Measurements from ENCODE around the gene DCUN1D3. TPM values are rescaled to one million over a fixed set of nuclear protein-coding genes. Genes with fewer than 3 reads are reported as not detected.

The DCUN1D3 gene
- total RNA-seq, 4 donors from 2014 or later = 14.7 to 38.0 (median 21.5) TPM

DNA sequence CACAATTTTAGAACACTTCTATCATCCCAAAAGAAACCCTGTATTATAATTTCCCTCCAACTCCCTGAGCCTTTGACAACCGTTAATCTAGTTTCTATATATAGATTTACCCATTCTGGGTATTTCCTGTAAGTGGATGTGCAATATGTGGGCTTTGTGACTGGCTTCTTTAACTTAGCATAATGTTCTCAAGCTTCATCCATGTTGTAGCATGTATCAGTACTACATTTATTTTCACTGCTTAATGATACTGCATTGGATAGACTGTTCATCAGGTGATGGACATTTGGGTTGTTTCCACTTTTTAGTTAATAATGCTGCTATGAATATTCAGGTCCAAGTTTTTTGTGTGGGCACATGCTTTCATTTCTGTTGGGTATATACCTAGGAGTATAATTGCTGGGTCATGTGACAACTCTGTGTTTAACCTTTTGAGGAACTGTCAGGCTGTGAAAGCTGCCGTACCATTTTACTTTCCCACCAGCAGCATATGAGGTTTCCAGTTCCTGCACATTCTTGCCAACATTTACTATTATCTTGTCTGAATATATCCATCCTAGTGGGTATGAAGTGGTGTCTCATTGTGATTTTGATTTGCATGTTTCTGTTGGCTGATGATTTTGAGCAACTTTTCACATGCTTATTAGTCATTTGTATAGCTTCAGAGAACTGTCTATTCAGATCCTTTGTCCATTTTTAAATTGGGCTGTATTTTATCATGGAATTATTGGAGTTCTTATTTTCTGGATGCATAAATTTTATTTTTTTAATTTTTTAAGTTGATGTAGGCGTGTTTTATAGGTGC, 77.4 kb downstream of the DCUN1D3 start:
- no peak overlapping the region for H3K4me3 ChIP-seq
- H3K27me3 ChIP-seq = no peaks in the 10 kb centered on the region
- no peaks in the 10 kb centered on the region for H3K9me3 ChIP-seq
- intact Hi-C loops (cut with DNase I; ENCODE audit: low total_unique reads) = no loop called here
- no peaks in the 10 kb centered on the region for H3K36me3 ChIP-seq
- no peak overlapping the region for H3K27ac ChIP-seq
- DNase-seq = no peak
- H3K4me1 ChIP-seq = no peaks in the 10 kb centered on the region
- no peak for TF ChIP-seq POLR2A (IDR thresholded peaks at IDR 0.05)
- TF ChIP-seq, protein P1, sequence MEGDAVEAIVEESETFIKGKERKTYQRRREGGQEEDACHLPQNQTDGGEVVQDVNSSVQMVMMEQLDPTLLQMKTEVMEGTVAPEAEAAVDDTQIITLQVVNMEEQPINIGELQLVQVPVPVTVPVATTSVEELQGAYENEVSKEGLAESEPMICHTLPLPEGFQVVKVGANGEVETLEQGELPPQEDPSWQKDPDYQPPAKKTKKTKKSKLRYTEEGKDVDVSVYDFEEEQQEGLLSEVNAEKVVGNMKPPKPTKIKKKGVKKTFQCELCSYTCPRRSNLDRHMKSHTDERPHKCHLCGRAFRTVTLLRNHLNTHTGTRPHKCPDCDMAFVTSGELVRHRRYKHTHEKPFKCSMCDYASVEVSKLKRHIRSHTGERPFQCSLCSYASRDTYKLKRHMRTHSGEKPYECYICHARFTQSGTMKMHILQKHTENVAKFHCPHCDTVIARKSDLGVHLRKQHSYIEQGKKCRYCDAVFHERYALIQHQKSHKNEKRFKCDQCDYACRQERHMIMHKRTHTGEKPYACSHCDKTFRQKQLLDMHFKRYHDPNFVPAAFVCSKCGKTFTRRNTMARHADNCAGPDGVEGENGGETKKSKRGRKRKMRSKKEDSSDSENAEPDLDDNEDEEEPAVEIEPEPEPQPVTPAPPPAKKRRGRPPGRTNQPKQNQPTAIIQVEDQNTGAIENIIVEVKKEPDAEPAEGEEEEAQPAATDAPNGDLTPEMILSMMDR (IDR thresholded peaks at IDR 0.05) = no peak

DNA sequence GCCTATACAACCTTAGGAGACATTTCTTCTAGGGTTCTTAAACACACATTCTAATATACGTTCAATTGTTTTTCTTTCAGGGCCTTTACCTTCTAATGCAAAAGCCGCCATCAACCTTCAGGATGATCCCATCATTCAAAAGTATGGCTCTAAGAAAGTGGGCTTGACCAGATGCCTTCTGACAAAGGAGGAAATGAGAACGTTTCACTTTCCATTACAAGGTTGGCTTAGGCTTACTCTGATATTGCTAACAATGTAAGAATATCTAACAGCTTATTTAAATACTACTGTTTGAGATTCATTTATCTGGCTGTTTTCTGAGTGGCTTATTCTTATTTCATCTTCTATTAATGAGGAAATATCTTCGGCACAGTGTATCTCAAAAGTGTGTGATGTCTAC, 78.5 kb downstream of the DCUN1D3 start:
- intact Hi-C loops (cut with DNase I; ENCODE audit: low total_unique reads) = no loop called here
- no peak for DNase-seq
- Histone ChIP-seq H3K36me3 (no peaks in the 10 kb centered on the region), H3K9me3 (no peaks in the 10 kb centered on the region), H3K27me3 (no peaks in the 10 kb centered on the region), H3K4me1 (no peaks in the 10 kb centered on the region), H3K27ac (no peak overlapping the region), H3K4me3 (no peak overlapping the region)
- no peak for TF ChIP-seq POLR2A (IDR thresholded peaks at IDR 0.05)
- TF ChIP-seq, protein P1 (IDR thresholded peaks at IDR 0.05) = no peak

DNA sequence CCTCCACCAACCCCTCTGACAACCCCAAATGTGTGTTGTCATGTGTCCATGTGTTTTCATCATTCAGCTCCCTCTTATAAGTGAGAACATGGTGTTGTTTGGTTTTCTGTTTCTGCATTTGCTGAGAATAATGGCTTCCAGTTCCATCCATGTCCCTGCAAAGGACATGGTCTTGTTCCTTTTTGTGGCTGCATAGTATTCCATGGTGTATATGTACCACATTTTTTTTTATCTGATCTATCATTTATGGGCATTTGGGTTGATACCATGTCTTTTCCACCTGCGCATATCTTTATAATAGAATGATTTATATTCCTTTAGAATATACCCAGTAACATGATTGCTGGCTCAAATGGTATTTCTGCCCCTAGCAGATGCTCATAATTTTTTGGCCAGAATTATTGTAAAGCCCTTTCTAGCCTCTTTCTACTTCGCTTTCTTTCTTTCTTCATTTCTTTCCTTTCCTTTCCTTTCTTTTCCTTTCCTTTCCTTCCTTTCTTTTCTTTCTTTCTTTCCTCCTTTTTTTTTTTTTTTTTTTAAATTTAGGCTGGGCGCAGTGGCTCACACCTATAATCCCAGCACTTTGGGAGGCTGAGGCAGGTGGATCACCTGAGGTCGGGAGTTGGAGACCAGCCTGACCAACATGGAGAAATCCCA, 81.1 kb downstream of the DCUN1D3 start:
- H3K4me1 ChIP-seq = no peaks in the 10 kb centered on the region
- TF ChIP-seq POLR2A (IDR thresholded peaks at IDR 0.05) = no peak
- TF ChIP-seq, protein P1 (IDR thresholded peaks at IDR 0.05) = no peak
- H3K36me3 ChIP-seq = no peaks in the 10 kb centered on the region
- H3K27ac ChIP-seq = no peak overlapping the region
- no peak for DNase-seq
- no peak overlapping the region for H3K4me3 ChIP-seq
- H3K27me3 ChIP-seq = no peaks in the 10 kb centered on the region
- H3K9me3 ChIP-seq = no peaks in the 10 kb centered on the region
- intact Hi-C loops (cut with DNase I; ENCODE audit: low total_unique reads) = no loop called here

DNA sequence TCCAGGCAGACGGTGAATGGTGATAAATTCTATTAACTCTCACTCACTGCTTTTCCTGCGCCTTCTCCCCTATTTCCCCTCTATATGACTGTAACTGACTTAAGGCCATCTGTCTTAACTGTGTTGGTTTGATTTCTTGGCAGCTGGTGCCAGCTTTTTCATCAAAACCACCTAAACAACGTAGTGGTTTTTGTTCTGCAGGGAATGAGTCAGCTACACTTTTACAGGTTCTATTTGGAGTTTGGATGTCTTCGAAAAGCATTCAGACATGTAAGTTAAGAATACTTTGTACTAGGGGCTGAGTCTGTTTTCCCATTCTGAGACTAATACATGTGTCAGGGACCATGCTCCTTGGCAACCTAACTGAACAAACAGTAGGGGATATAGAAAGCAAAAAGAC, 85.4 kb downstream of the DCUN1D3 start:
- intact Hi-C loops (cut with DNase I; ENCODE audit: low total_unique reads) = no loop called here
- Histone ChIP-seq H3K4me3 (no peak overlapping the region), H3K36me3 (no peaks in the 10 kb centered on the region), H3K4me1 (no peaks in the 10 kb centered on the region), H3K27ac (no peak overlapping the region), H3K27me3 (no peaks in the 10 kb centered on the region), H3K9me3 (no peaks in the 10 kb centered on the region)
- no peak for DNase-seq
- TF ChIP-seq POLR2A (IDR thresholded peaks at IDR 0.05) = no peak
- TF ChIP-seq, protein P1 (IDR thresholded peaks at IDR 0.05) = no peak

DNA sequence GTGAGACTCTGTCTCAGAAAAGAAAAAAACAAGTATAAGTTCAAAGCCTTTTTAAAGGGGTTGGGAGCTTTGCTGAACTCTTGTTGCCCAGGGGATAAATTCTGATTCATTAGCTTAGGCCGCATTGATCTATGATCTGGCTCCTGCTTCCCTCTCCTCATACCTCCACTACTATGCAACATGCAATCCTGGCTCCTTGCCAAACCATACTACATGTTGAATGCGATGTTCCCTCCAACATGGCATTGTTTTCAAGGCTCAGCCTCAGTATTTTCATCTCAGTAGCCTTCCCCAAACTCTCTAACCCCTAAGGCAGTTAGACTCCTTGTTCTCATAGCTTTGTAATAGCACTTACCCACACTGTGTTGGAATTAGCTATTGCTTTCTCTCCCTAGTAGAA, 87.6 kb downstream of the DCUN1D3 start:
- H3K36me3 ChIP-seq = no peaks in the 10 kb centered on the region
- H3K4me1 ChIP-seq = no peaks in the 10 kb centered on the region
- no peaks in the 10 kb centered on the region for H3K27me3 ChIP-seq
- intact Hi-C loops (cut with DNase I; ENCODE audit: low total_unique reads) = no loop called here
- H3K27ac ChIP-seq = no peak overlapping the region
- no peak overlapping the region for H3K4me3 ChIP-seq
- no peak for DNase-seq
- TF ChIP-seq POLR2A (IDR thresholded peaks at IDR 0.05) = no peak
- TF ChIP-seq, protein P1 (IDR thresholded peaks at IDR 0.05) = no peak
- H3K9me3 ChIP-seq = no peaks in the 10 kb centered on the region

Measured in uterus (tissue), 4 donors.